H1 (cell line): ENCODE results near the gene PFDN1. TPM values are rescaled to one million over a fixed set of nuclear protein-coding genes. Genes with fewer than 3 reads are reported as not detected.

Experiments used
- CTCF ChIA-PET: fragments of 300-600 bp; sonication (Branson Sonifier 250); formaldehyde crosslinking; loops from one replicate; lab custom pipeline; 2021; ENCODE audit not compliant: partially characterized antibody; lab: Charles Lee
- POLR2A ChIA-PET: fragments of 300-600 bp; sonication (Branson Sonifier 250); formaldehyde crosslinking; loops from one replicate; lab custom pipeline; 2021; ENCODE audit warnings: inconsistent platforms; ENCODE audit not compliant: partially characterized antibody; lab: Charles Lee
- DNase-seq, 2 experiments: peaks; one replicate each; pipeline versions ENCODE4 v3.0.0 to v3.0.0-alpha.2; 2010 to 2022; ENCODE audit warnings: low spot score in 2 of 2, low read depth in 1 of 2, mixed read lengths in 1 of 2
- FAIRE-seq: peaks from 2 replicates; lab custom pipeline; 2011; peaks lifted over from hg19 to GRCh38; lab: Jason Lieb, UNC
- H2AFZ ChIP-seq: 2 replicates; pipeline ENCODE4 v1.8.1; 2012; ENCODE audit warnings: low read length, inconsistent platforms
- H2AK5ac ChIP-seq: 2 replicates; pipeline ENCODE4 v1.6.1; 2013; ENCODE audit warnings: low read depth, low read length
- H2BK120ac ChIP-seq: replicated peaks from 2 replicates; pipeline ENCODE3; 2013; ENCODE audit warnings: low read depth, low read length, inconsistent platforms
- H2BK12ac ChIP-seq: 2 replicates; pipeline ENCODE4 v1.6.1; 2013; ENCODE audit warnings: low read depth, low read length
- H2BK15ac ChIP-seq: 2 replicates; pipeline ENCODE4 v1.6.1; 2013; ENCODE audit warnings: low read length
- H2BK20ac ChIP-seq: 2 replicates; pipeline ENCODE4 v1.6.1; 2013; ENCODE audit warnings: low read length
- H2BK5ac ChIP-seq: 2 replicates; pipeline ENCODE4 v1.6.1; 2013; ENCODE audit warnings: low read depth, low read length
- H3K14ac ChIP-seq: 2 replicates; pipeline ENCODE4 v1.6.1; 2013; ENCODE audit warnings: inconsistent platforms; ENCODE audit not compliant: insufficient read length
- H3K18ac ChIP-seq: 2 replicates; pipeline ENCODE4 v1.6.1; 2013; ENCODE audit warnings: low read length; ENCODE audit errors: extremely low read depth
- H3K23ac ChIP-seq: 2 replicates; pipeline ENCODE4 v1.6.1; 2013; ENCODE audit warnings: inconsistent platforms; ENCODE audit not compliant: insufficient read length
- H3K23me2 ChIP-seq: 2 replicates; pipeline ENCODE4 v1.6.1; 2013; ENCODE audit warnings: low read depth, low read length
- H3K27ac ChIP-seq: 2 replicates; pipeline ENCODE4 v1.6.1; 2011; ENCODE audit warnings: low read depth, low read length, inconsistent platforms
- H3K27me3 ChIP-seq, 4 experiments: replicated peaks in 1 of 4; 1 replicate in 1 of 4; 2 replicates in 3 of 4; pipeline versions ENCODE4 v1.6.1 to v1.8.1; 2011 to 2013; ENCODE audit warnings: low read length in 3 of 4, mild to moderate bottlenecking in 3 of 4, inconsistent platforms in 2 of 4, mixed read lengths in 2 of 4, moderate library complexity in 1 of 4; ENCODE audit not compliant: control insufficient read depth in 3 of 4, insufficient read depth in 3 of 4; ENCODE audit errors: extremely low read depth in 1 of 4
- H3K36me3 ChIP-seq, 4 experiments: 2 replicates each; pipeline versions ENCODE4 v1.6.1 to v1.8.1; 2011 to 2013; ENCODE audit warnings: mild to moderate bottlenecking in 4 of 4, low read length in 3 of 4, moderate library complexity in 2 of 4, control low read depth in 1 of 4, inconsistent platforms in 1 of 4; ENCODE audit not compliant: insufficient read depth in 4 of 4, control insufficient read depth in 2 of 4
- H3K4ac ChIP-seq: replicated peaks from 2 replicates; pipeline ENCODE3; 2013; ENCODE audit warnings: low read length, low read depth, mixed read lengths, inconsistent platforms; ENCODE audit not compliant: insufficient read length
- H3K4me1 ChIP-seq, 4 experiments: replicated peaks in 1 of 4; 1 replicate in 1 of 4; 2 replicates in 3 of 4; pipeline versions ENCODE4 v1.6.1 to v1.8.1; 2011 to 2013; ENCODE audit warnings: low read length in 3 of 4, inconsistent platforms in 2 of 4, mixed read lengths in 1 of 4; ENCODE audit not compliant: insufficient read depth in 4 of 4, control insufficient read depth in 3 of 4
- H3K4me2 ChIP-seq, 2 experiments: 2 replicates each; pipeline versions ENCODE4 v1.6.1 to v1.8.1; 2011 to 2013; ENCODE audit warnings: low read depth in 2 of 2, low read length in 2 of 2, control low read depth in 1 of 2, inconsistent platforms in 1 of 2, mild to moderate bottlenecking in 1 of 2; ENCODE audit not compliant: insufficient read depth in 1 of 2
- H3K4me3 ChIP-seq, 4 experiments: fragments of 200-600, 300-600 bp in 1 of 4; sonication (generic), shearing (Covaris generic), sonication (Bioruptor Twin) in 1 of 4; 2 replicates each; pipeline versions ENCODE4 v1.5.1 to v1.8.1; 2011 to 2016; ENCODE audit warnings: low read length in 4 of 4, low read depth in 3 of 4, control low read depth in 2 of 4, inconsistent platforms in 2 of 4, mild to moderate bottlenecking in 2 of 4, mixed read lengths in 1 of 4, moderate library complexity in 1 of 4; ENCODE audit not compliant: insufficient read depth in 2 of 4; ENCODE audit errors: extremely low read depth in 1 of 4
- H3K56ac ChIP-seq: replicated peaks from 2 replicates; pipeline ENCODE3; 2013; ENCODE audit warnings: low read depth, mild to moderate bottlenecking, mixed read lengths, low read length, inconsistent platforms; ENCODE audit not compliant: insufficient read length
- H3K79me1 ChIP-seq: 2 replicates; pipeline ENCODE4 v1.6.1; 2013; ENCODE audit warnings: low read depth, low read length, control low read depth
- H3K79me2 ChIP-seq, 2 experiments: 2 replicates each; pipeline versions ENCODE4 v1.6.1 to v1.8.1; 2012 to 2013; ENCODE audit warnings: low read length in 2 of 2, mild to moderate bottlenecking in 2 of 2, inconsistent platforms in 1 of 2; ENCODE audit not compliant: insufficient read depth in 2 of 2, control insufficient read depth in 1 of 2
- H3K9ac ChIP-seq, 4 experiments: replicated peaks in 1 of 4; 1 replicate in 1 of 4; 2 replicates in 3 of 4; pipeline versions ENCODE4 v1.6.1 to v1.8.1; 2011 to 2013; ENCODE audit warnings: low read depth in 3 of 4, low read length in 3 of 4, control low read depth in 2 of 4, mild to moderate bottlenecking in 2 of 4, moderate library complexity in 2 of 4, inconsistent platforms in 1 of 4; ENCODE audit errors: extremely low read depth in 1 of 4
- H3K9me3 ChIP-seq, 2 experiments: 2 replicates each; pipeline versions ENCODE4 v1.6.1 to v1.8.1; 2012 to 2013; ENCODE audit warnings: mild to moderate bottlenecking in 2 of 2, moderate library complexity in 2 of 2, control low read depth in 1 of 2, inconsistent platforms in 1 of 2, low read depth in 1 of 2, low read length in 1 of 2, mixed read lengths in 1 of 2; ENCODE audit not compliant: insufficient read depth in 2 of 2
- H4K20me1 ChIP-seq, 2 experiments: replicated peaks in 1 of 2; 2 replicates each; pipeline versions ENCODE3 to v1.8.1; 2011 to 2013; ENCODE audit warnings: inconsistent platforms in 2 of 2, low read length in 2 of 2, mild to moderate bottlenecking in 1 of 2; ENCODE audit not compliant: insufficient read depth in 2 of 2, control insufficient read depth in 1 of 2
- H4K5ac ChIP-seq: 2 replicates; pipeline ENCODE4 v1.6.1; 2013; ENCODE audit warnings: low read length, low read depth, mixed read lengths, inconsistent platforms; ENCODE audit not compliant: insufficient read length
- H4K8ac ChIP-seq: 2 replicates; pipeline ENCODE4 v1.8.0; 2013; ENCODE audit warnings: mild to moderate bottlenecking, moderate library complexity, low read length, inconsistent platforms; ENCODE audit not compliant: insufficient read depth; ENCODE audit errors: extremely low read depth
- H4K91ac ChIP-seq: replicated peaks from 2 replicates; pipeline ENCODE3; 2013; ENCODE audit warnings: low read length, mixed read lengths, inconsistent platforms; ENCODE audit not compliant: insufficient read length
- BCL11A ChIP-seq, 2 experiments: IDR thresholded peaks; one replicate each; pipeline ENCODE4 v1.6.1; 2011; ENCODE audit warnings: low read depth in 2 of 2, low read length in 2 of 2, mild to moderate bottlenecking in 2 of 2
- CBX5 ChIP-seq: fragments of 300-800, 300-1000 bp; sonication (generic); IDR thresholded peaks from 2 replicates; pipeline ENCODE4 v1.7.1; 2016; ENCODE audit warnings: antibody characterized with exemption, low read length, low read depth
- CBX8 ChIP-seq: fragments of 300-800, 300-1000 bp; sonication (generic); IDR thresholded peaks from 2 replicates; pipeline ENCODE4 v1.7.1; 2016; ENCODE audit warnings: low read depth, low read length, borderline replicate concordance
- CHD2 ChIP-seq: IDR thresholded peaks from 2 replicates; pipeline ENCODE4 v1.6.1; 2012; ENCODE audit warnings: low read length, improper control_type of control experiment
- CREB1 ChIP-seq: IDR thresholded peaks from 2 replicates; pipeline ENCODE4 v1.6.1; 2012; ENCODE audit warnings: inconsistent platforms
- CTBP2 ChIP-seq: IDR thresholded peaks from 2 replicates; pipeline ENCODE4 v1.7.0; 2011; ENCODE audit warnings: borderline replicate concordance, mild to moderate bottlenecking, moderate library complexity, mixed read lengths, low read length; ENCODE audit not compliant: insufficient read depth, insufficient read length
- EGR1 ChIP-seq: IDR thresholded peaks from 2 replicates; pipeline ENCODE4 v1.6.1; 2011; ENCODE audit warnings: low read depth, low read length, borderline replicate concordance
- HDAC6 ChIP-seq: IDR thresholded peaks from one replicate; pipeline ENCODE4 v1.7.1; 2012; ENCODE audit warnings: low read depth, mild to moderate bottlenecking, inconsistent platforms, low read length, moderate library complexity
- JUND ChIP-seq: IDR thresholded peaks from 2 replicates; pipeline ENCODE4 v1.6.1; 2011; ENCODE audit warnings: mild to moderate bottlenecking, improper control_type of control experiment, low read length
- POLR2A ChIP-seq, 2 experiments: IDR thresholded peaks; 1 replicate in 1 of 2; 2 replicates in 1 of 2; pipeline ENCODE4 v1.6.1; 2011; ENCODE audit warnings: low read depth in 2 of 2, low read length in 2 of 2, mild to moderate bottlenecking in 2 of 2; ENCODE audit errors: control extremely low read depth in 1 of 2
- POLR2AphosphoS5 ChIP-seq: IDR thresholded peaks from 2 replicates; pipeline ENCODE4 v1.6.1; 2011; ENCODE audit warnings: low read depth, low read length
- RBBP5 ChIP-seq: IDR thresholded peaks from 2 replicates; pipeline ENCODE4 v1.7.1; 2012; ENCODE audit warnings: low read depth, mild to moderate bottlenecking, inconsistent platforms, low read length, moderate library complexity, borderline replicate concordance
- SAP30 ChIP-seq: fragments of 300-600 bp; sonication (generic); IDR thresholded peaks from 2 replicates; pipeline ENCODE4 v1.7.1; 2012; ENCODE audit warnings: low read length, moderate library complexity, mild to moderate bottlenecking, inconsistent platforms; ENCODE audit not compliant: insufficient read depth, insufficient replicate concordance
- SP1 ChIP-seq: IDR thresholded peaks from 2 replicates; pipeline ENCODE4 v1.6.1; 2011; ENCODE audit warnings: low read depth, low read length
- SRF ChIP-seq: IDR thresholded peaks from 2 replicates; pipeline ENCODE4 v1.6.1; 2011; ENCODE audit warnings: mild to moderate bottlenecking, low read depth, low read length, moderate library complexity
- ZNF274 ChIP-seq: IDR thresholded peaks from 2 replicates; pipeline ENCODE4 v1.7.0; 2012; ENCODE audit warnings: low read length, borderline replicate concordance; ENCODE audit errors: extremely low read depth
- WGBS, 2 experiments: shearing (Covaris generic) in 1 of 2; methylation state at CpG; one replicate each; pipeline versions ENCODE4 v1.1.6 to v1.1.7; 2013 to 2015; ENCODE audit warnings: low lambda C conversion rate in 2 of 2, mixed read lengths in 2 of 2, inconsistent platforms in 1 of 2, low coverage in 1 of 2, missing lambda C conversion rate in 1 of 2; ENCODE audit not compliant: insufficient replicate concordance in 2 of 2, insufficient coverage in 1 of 2, insufficient read length in 1 of 2; ENCODE audit errors: extremely low coverage in 1 of 2, missing lambda C conversion rate in 1 of 2; 5-methylcytosine and 5-hydroxymethylcytosine counted together
- polyA plus RNA-seq, 7 experiments: library from polyadenylated mRNA; depleted of rRNA in 3 of 7; stranded (reverse) in 5 of 7; unstranded in 2 of 7; fragments of >200 nt in 5 of 7; fragments of 200-250 nt in 2 of 7; gene quantifications; 1 replicate in 5 of 7; 2 replicates in 1 of 7; 4 replicates in 1 of 7; pipeline versions ENCODE4 v1.2.1 to v1.2.3, GENCODE V29; 2011 to 2013; ENCODE audit warnings: missing spikeins in 2 of 7, mixed read lengths in 2 of 7
- total RNA-seq: library from RNA; stranded (reverse); fragmentation: NEBNext Ultra II Directional; extraction: Animal tissue kit (Norgen Biotek cat#: 25700); gene quantifications from 2 replicates; pipeline ENCODE4 v1.2.1, GENCODE V29; 2021

The PFDN1 gene
- total and polyA plus RNA-seq, 2 of the 8 experiments (the other 6 are each of a cell fraction or from before 2014, with no cell fraction given): 53.0 to 89.6 TPM

DNA sequence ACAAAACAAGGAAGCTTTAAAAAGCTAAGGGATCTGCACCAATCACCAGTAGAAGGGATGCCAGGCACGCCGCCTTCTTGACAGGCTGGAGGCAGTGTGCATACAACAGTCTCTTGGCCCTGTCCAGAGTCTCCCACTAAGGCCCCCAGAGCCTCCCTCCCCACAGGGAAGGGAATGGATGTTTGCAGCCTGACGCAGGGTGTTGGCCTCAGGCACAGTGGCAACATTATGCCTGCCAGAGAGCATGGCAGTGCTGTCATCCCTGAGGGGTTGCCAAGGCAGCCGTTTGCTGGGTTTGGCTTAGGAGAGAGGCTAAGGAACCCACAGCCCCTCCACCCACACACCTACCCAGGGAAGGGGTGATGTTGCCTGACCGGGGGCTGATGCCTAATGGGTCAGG is 38.7 kb upstream of the PFDN1 start:
- 90% methylated on average over 3 of the region's 5 CpGs; no CpG with 5 or more reads in 1 of the 2 experiments for WGBS, 2 experiments
- H2BK5ac ChIP-seq: no peak overlapping the region
- DNase-seq: no peak
- peaks cover 0 to 4% of the 10 kb centered on the region in 2 experiments for H4K20me1 ChIP-seq
- no peak overlapping the region for H2AFZ ChIP-seq
- no peak overlapping the region for H4K8ac ChIP-seq
- ChIA-PET CTCF (interaction anchor here (0.7 to 2.6 kb wide), 4 partner anchors 8 to 112 kb away, joined by 4 to 7 read pairs (median 6); no protein-coding TSS in a partner anchor), POLR2A (interaction anchor here (1.1 to 2.0 kb wide), 2 partner anchors 96 to 99 kb away, joined by 3 to 7 read pairs; no protein-coding TSS in a partner anchor)
- H3K79me1 ChIP-seq: no peaks in the 10 kb centered on the region; the same call in 1 of the 2 replicates
- H3K79me2 ChIP-seq: no peaks in the 10 kb centered on the region
- no peaks in the 10 kb centered on the region; a peak in 1 of 8 replicates for H3K36me3 ChIP-seq
- no peak overlapping the region for H3K27ac ChIP-seq
- no peak overlapping the region for H3K4me2 ChIP-seq
- peaks cover 4% of the 10 kb centered on the region for H3K23me2 ChIP-seq
- H3K4me1 ChIP-seq: peaks cover 0 to 13% (median 6%) of the 10 kb centered on the region in 4 experiments; a peak in 5 of 7 replicates
- no peak overlapping the region for H2BK15ac ChIP-seq
- H4K5ac ChIP-seq: no peak overlapping the region
- no peak overlapping the region for H3K14ac ChIP-seq
- H3K18ac ChIP-seq: no peak overlapping the region
- H2BK120ac ChIP-seq: no peak overlapping the region
- H3K56ac ChIP-seq: no peak overlapping the region
- no peak overlapping the region for H3K9ac ChIP-seq
- H3K23ac ChIP-seq: no peak overlapping the region
- H4K91ac ChIP-seq: no peak overlapping the region
- H3K27me3 ChIP-seq: peaks cover 0 to 11% (median 5%) of the 10 kb centered on the region in 4 experiments; a peak in 6 of 7 replicates
- H2BK20ac ChIP-seq: no peak overlapping the region
- no peak overlapping the region for H3K4ac ChIP-seq
- H3K4me3 ChIP-seq: no peak overlapping the region
- no peak overlapping the region for H2AK5ac ChIP-seq
- FAIRE-seq: no peak
- no peak overlapping the region for H2BK12ac ChIP-seq
- no peaks in the 10 kb centered on the region for H3K9me3 ChIP-seq
- TF ChIP-seq CBX8: no peak
- no peak for TF ChIP-seq SP1
- TF ChIP-seq ZNF274: no peak
- no peak for TF ChIP-seq RBBP5
- no peak for TF ChIP-seq EGR1
- no peak for TF ChIP-seq BCL11A (IDR thresholded peaks at IDR 0.05; ENCODE audit: low read depth in 2 of 2, low read length in 2 of 2)
- TF ChIP-seq CBX5: no peak
- no peak for TF ChIP-seq CREB1
- TF ChIP-seq CHD2: no peak
- no peak for TF ChIP-seq POLR2AphosphoS5
- no peak for TF ChIP-seq JUND
- no peak for TF ChIP-seq HDAC6
- TF ChIP-seq POLR2A (IDR thresholded peaks at IDR 0.05; ENCODE audit: control extremely low read depth in 1 of 2, low read depth in 2 of 2, low read length in 2 of 2): no peak
- no peak for TF ChIP-seq SAP30
- TF ChIP-seq CTBP2: no peak
- TF ChIP-seq SRF: no peak
